GM19468 (cell line): ENCODE data around the gene ST6GALNAC4.
A peak's percentile ranks its signal among the peaks of the same experiment; 100 is the strongest.
"Not testable (repeated sequence)": the region's sequence is repeated elsewhere in the genome, so short reads cannot be mapped to it uniquely, and the experiment has no call there.

ENCODE experiments used
- ATAC-seq: cut with Tn5 transposase; IDR thresholded peaks from one replicate; pipeline ENCODE4 v1.9.1; 2021; ENCODE audit warnings: mild to moderate bottlenecking, moderate library complexity, moderate number of reproducible peaks; ENCODE audit not compliant: unreplicated experiment; ENCODE audit errors: extremely low read depth

Gene ST6GALNAC4

GRCh38 chr9:127874301-127875221, 42.3 kb downstream of the ST6GALNAC4 start:
- no peak for ATAC-seq

DNA sequence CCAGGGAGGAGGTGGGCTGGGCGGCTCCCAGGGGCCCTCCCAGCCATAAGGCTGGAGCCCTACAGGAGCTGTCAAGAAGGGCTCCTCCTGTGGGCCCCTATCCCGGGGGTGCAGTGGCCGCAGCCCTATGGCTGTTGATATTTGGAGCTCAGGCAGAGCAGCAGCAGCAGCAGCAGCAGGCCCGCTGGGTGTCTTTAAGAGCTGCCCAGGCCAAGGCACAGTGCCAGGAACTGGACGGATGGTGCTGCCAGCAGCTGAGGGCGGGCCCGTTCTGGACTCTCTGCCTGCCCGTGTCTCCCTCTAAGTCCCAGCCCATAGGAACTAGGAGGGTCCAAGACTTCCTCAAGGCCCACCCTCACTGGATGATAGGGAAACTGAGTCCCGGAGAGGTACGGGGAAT, 43.0 kb downstream of the ST6GALNAC4 start:
- ATAC-seq, result no peak

GRCh38 chr9:127873223-127873691, 43.6 kb downstream of the ST6GALNAC4 start:
- no peak for ATAC-seq

DNA sequence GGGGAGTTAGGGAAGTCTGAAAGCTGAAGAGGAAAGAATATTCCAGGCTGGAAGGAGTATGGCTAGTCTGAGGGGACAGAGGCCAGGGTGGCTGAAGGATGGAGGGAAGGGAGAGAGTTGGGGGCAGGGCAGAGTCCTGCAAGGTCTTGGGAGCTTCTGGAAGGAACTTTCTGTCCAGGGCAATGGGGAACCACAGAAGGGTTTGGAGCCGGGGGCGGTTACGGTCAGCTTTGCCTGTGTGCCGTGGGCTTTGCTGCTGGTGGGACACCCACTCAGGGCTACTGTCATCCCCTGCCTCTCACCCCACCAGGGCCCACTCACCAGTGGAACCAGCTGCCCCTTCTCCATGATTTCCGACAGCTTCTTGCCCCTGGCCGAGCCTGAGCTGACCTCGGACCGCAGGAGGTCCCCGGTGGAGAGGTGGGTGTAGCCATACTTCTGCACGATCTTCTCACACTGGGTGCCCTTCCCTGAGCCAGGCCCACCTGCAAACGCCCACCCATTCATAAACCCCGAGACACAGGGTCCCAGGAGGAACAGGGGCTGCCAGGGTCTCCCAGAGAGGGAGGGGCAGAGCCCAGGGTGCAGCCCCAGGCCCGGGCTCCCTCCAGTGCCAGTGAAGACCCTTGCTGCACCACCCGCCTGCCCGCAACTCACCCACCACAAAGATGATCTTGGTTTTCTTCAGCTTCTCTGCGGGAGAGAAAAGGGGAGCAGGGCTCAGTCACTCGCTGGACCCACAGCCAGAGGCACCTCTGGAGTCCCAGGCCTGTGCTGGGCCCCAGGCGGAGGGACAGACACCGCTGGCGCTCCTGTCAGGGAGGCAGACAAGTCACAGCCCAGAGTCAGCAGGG, 44.2 kb downstream of the ST6GALNAC4 start:
- no peak for ATAC-seq

DNA sequence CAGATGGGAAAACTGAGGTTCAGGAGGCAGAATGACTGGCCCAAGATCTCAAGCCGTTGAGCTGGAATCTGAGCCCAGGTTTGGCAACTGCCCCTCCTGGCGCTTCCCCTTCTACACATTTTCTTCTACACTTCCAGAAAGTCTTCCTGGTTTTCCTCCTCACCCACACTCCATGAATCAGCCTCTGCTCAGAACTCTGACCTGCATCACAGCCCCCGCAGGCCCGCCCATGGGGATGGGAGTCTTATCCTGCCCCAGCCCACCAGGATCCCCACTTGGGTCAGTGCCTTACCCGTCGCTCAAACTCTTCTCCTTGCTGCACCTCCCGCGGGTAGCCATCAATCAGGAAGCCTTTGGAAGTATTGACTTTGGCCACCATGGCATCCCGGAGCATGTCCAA, 45.3 kb downstream of the ST6GALNAC4 start:
- no peak for ATAC-seq

GRCh38 chr9:127870887-127871286, 46.0 kb downstream of the ST6GALNAC4 start:
- no peak for ATAC-seq

- ATAC-seq, result not testable (repeated sequence)
Measured at GRCh38 chr9:127870153-127870491, 46.7 kb downstream of the ST6GALNAC4 start.

DNA sequence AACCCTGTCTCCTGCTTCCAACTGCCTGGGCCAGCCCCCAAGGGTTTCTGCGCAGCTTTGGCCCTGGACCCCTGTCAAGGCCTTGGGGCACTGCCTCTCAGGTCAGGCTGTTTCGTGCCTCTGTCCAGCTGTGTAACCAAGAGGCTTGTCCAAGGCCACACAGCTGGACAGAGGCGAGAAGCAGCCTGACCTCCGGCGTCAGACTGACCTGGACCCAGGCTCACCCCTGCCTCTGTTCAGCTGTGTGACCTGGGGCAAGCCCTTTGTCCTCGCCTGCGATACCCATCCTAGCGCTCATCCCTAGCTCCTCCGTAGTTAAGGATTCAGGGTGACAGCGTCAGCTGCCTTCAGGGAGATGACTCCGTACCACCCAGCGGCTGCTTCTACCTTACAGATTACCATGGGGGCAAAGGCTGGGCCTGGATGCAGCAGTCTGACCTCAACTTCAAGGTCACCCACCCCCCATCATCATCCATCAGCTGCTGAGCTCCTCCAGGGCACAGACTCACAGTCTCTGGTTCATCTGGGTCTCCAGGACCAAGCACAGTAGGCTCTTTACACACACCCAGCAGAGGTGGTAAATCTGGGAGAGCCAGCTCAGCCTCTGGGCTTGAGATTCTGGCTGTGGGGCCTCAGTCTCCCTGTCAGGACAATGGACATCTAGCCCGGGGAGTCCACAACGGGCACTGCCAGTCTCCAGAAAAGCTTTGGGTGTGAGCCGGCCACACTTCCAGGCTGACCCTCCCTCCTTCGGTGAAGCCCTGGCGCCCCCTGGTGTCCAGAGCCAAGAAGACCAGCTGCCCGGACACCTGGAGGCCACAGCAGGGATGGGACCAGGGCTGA, 47.3 kb downstream of the ST6GALNAC4 start:
- ATAC-seq, result peak; percentile 62

DNA sequence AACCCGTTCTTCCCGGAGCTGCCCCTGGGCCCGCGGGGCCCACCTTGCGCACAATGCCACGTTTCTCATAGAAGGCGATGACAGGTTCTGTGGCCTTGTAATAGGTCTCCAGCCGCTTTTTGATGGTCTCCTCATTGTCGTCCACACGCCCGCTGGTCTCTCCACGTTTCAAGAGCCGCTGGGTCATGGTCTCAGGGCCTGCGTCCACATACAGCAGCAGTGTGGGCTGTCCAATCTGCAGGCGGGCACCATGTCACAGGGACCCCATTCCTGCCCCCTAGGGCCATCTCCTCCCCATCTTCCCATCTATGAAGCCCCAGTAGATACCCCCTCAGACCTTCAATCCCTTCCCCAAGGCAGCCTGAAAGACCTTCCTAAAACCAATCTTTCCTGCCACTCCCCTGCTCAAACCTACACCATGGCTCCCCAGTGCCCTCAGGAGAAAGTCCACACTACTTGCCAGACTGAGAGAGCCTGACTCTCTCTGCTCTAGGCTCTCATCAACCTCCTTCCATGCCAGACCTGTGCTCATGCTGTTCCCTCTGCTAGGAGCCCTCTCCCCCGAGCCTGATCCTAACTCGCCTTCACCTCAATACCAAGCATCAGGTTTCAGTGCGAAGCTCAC, 48.5 kb downstream of the ST6GALNAC4 start:
- no peak for ATAC-seq

GRCh38 chr9:127867356-127868277, 49.2 kb downstream of the ST6GALNAC4 start:
- no peak for ATAC-seq

DNA sequence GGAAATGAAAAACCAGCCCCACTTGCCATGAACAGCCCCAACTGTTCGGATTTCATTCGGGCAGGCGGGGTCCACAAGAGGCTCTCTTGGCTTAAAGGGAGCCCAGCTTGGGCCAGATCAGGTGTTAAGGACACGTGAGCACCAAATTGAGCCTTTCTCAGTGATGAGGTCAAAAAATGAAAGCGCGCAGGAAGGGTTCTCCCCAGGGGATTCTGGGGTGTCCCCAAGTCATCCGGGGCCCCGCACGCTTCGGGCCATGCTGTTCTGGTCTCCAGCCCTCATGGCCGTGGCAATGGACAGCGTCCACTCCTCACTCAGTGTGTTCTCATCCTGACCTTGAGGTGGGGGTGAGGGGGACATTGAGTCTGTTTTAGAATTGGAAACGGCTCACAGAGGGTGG, 50.3 kb downstream of the ST6GALNAC4 start:
- ATAC-seq, result no peak

- ATAC-seq, result no peak
Measured at GRCh38 chr9:127865645-127866464, 51.0 kb downstream of the ST6GALNAC4 start.

- ATAC-seq, result no peak
Measured at GRCh38 chr9:127863191-127863621, 53.6 kb downstream of the ST6GALNAC4 start.

- ATAC-seq, result no peak
Measured at GRCh38 chr9:127862075-127863011, 54.5 kb downstream of the ST6GALNAC4 start.

DNA sequence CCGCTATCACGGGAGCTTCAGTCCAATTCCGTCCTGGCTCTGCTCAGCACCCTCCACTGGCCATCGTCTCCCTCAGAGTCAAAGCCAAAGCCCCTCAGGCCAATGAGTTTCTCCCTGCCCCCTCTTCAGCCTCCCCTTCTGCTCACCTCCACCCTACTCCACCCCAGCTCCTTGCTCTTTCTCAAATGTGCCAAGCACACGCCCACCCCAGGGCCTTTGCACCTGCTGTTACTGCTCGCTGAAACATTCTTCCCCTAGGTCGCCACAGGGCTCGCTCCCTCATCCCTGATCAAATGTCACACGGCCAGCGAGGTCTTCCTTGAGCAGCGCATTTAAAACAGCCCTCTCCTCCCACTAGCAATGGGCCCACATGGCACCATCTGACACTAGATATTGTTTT, 56.1 kb downstream of the ST6GALNAC4 start:
- no peak for ATAC-seq

GRCh38 chr9:127860260-127860659, 56.6 kb downstream of the ST6GALNAC4 start:
- no peak for ATAC-seq

GRCh38 chr9:127858041-127858512, 58.8 kb downstream of the ST6GALNAC4 start:
- no peak for ATAC-seq
